Activated naive CD8-positive, alpha-beta T cell treated with anti-CD3 and anti-CD28 coated beads, Interleukin-2, amount 50 U/mL, for 16 hours (primary cell): Measurements from ENCODE around the gene DEXI.
"Not testable (repeated sequence)": the region's sequence is repeated elsewhere in the genome, so short reads cannot be mapped to it uniquely, and the experiment has no call there.

Experiments used
- DNase-seq: peaks from one replicate; pipeline ENCODE4 v3.0.0-alpha.2; 2020; ENCODE audit warnings: low read depth, low spot score

The DEXI gene

GRCh38 chr16:10927497-10928112 lies 14.7 kb downstream of the DEXI start:
- DNase-seq: no peak

DNA sequence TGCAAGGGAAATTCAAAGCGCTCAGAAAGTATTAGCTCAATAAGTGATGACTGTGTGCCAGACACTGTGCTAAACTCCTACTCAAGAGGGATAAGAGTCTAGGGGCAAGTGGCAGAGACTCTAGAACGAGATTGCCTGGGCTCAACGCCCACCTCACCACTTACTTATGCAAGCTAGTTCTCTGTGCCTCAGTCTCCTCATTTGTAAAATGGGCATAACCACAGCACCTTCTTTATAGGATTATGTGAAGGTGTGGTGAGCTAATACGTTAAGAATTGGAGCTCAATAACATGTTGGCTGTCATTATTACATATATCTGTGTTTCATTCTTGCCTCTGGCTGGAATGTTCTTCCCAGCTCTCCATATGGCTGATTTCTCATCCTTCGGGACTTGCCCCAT lies 15.4 kb downstream of the DEXI start:
- DNase-seq: no peak

GRCh38 chr16:10926094-10926493 lies 16.2 kb downstream of the DEXI start:
- DNase-seq: no peak

GRCh38 chr16:10925285-10925684 lies 17.0 kb downstream of the DEXI start:
- not testable (repeated sequence) for DNase-seq

- no peak for DNase-seq
Observed at GRCh38 chr16:10923650-10924214, 18.5 kb downstream of the DEXI start.

- DNase-seq: no peak
Observed at GRCh38 chr16:10923146-10923649, 19.1 kb downstream of the DEXI start.

DNA sequence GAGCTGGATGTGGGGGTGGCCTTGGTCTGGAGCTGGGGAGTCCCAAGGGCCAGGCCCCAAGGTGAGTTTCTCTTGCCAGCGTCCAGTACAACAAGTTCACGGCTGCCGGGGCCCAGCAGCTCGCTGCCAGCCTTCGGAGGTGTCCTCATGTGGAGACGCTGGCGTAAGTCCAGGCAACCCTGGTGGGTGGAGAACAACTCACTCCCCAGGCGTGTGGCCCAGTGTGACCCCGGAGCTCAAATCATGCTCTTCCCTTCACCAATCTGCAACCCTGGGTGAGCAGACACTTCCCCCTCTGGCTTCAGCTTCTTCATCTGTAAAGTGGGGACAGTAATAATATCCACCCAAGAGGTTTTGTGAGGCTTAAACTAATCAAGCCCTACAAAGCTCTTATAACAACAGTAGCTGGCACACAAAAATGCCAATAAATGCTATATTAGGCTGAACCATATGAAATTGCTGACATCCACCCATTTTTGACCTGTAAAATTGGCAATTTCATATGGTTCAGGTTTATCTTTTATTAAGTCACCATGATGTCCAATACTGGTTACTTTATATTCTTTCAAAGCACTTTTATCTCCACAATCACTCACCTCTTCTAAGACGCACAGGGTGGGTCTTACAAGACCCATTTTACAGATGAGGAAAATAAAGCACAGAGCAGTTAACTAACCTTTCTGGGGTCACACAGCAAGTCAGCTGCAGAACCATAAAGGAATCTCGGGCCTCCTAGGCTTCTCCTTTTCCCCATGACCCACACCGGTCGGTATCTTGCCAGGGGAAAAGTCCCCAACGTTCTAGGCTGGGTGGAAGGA lies 19.7 kb downstream of the DEXI start:
- DNase-seq: no peak

DNA sequence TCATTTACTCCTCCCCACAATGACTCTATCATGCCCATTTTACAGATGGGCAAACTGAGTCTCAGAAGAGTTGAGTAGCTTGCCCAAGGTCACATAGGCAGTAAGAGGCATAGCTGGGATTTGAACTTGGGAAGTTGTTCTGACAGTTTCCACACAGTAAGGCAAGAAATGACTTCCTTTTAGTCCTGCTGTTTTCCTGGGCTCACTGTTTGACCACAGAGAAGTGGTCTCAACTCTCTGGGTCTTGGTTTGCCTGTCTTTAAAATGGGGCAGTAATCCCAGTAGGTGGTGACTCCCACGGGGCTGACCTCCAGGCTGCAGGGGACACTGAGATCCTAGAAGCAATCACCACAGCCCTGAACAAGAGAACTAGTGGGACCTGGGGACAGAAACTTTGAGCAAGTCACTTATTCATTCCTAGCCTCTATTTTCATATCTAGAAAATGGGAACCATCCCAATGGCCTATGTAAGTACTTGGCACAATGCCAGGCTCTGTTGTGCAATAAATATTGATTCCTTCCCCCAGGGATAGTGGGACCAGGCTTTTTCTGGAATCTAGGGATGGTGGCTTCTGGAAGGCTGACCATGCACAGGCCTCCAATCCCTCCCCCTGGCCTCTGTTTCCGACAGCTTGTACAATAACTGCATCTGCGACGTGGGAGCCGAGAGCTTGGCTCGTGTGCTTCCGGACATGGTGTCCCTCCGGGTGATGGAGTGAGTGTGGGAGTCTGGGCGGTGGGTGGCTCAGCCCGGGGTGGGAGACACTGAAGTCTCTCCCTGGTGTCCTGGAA lies 20.5 kb downstream of the DEXI start:
- no peak for DNase-seq

- DNase-seq: no peak
Observed at GRCh38 chr16:10920726-10921427, 21.4 kb downstream of the DEXI start.

GRCh38 chr16:10919003-10919351 lies 23.3 kb downstream of the DEXI start:
- no peak for DNase-seq

GRCh38 chr16:10918294-10919002 lies 23.8 kb downstream of the DEXI start:
- DNase-seq: peak; percentile 62

- no peak for DNase-seq
Observed at GRCh38 chr16:10916534-10916933, 25.7 kb downstream of the DEXI start.

DNA sequence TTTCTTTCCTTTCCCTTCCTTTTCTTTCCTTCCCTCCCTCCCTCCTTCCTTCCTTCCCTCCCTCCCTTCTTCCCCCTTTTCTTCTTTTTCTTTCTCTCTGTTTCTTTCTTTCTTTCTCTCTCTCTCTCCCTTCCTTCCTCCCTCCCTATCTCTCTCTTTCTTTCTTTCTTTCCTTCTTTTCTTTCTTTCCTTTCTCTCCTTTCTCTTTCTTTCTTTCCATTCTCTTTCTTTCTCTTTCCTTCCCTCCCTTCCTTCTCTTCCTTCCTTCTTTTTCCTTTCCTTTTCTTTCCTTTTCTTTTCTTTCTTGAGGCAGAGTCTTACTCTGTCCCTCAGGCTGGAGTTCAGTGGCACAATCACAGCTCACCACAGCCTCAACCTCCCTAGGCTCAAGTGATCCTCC lies 31.0 kb downstream of the DEXI start:
- no peak for DNase-seq

- DNase-seq: no peak
Observed at GRCh38 chr16:10907757-10908045, 34.6 kb downstream of the DEXI start.

- DNase-seq: no peak
Observed at GRCh38 chr16:10906914-10907756, 35.1 kb downstream of the DEXI start.

- no peak for DNase-seq
Observed at GRCh38 chr16:10906482-10906881, 35.8 kb downstream of the DEXI start.

DNA sequence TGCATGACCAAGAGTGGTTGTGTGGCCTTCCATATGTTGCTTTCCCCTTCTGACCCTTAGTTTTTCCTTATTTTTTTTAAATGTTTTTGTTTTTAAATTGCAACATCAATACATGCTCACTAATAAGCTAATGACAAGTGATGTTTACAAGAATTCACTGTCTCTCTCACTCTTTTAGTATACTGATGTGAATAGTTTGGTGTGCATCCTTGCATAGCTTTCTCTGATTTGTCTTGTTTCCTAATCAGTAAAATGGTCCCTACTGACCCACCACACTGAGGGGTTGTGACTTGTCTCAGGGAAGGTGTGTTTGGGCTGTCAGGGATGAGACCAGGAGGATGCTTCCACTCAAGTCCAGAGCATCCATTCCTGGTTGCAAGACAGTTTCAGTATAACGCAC lies 39.3 kb downstream of the DEXI start:
- no peak for DNase-seq

DNA sequence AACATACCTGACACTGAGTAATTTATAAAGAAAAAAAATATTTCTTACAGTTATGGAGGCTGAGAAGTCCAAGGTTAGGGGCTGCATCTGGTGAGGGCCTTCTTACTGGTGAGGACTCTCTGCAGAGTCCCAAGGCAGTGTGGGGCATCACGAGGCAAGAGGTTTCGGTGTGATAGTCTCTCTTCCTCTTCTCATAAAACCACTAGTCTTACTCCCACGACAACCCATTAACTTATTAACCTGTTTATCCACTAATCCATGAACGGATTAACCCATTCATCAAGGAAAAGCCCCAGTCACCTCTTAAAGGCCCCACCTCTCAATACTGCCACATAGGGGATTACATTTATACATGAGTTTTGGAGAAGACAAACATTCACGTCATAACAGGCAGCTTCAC lies 45.1 kb downstream of the DEXI start:
- DNase-seq: no peak

DNA sequence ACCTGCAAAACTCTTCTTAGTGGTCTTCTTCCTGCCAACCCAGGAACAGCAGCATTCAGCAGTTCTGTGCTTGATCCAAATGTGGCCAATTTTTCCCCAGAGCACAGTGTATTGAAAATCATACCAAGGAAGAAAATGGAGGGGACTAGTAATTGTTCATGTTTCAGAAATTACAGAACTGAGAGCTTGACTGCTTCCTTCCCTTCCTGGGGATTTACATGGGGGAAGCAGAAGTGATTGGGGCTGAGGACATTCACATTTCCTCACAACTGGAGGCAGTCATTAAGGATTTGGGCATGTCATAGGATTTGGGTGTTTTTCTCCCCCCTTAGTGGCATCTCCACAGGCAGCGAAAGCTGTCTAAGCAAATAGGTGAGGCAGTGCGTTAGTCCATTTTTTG lies 45.5 kb downstream of the DEXI start:
- no peak for DNase-seq

DNA sequence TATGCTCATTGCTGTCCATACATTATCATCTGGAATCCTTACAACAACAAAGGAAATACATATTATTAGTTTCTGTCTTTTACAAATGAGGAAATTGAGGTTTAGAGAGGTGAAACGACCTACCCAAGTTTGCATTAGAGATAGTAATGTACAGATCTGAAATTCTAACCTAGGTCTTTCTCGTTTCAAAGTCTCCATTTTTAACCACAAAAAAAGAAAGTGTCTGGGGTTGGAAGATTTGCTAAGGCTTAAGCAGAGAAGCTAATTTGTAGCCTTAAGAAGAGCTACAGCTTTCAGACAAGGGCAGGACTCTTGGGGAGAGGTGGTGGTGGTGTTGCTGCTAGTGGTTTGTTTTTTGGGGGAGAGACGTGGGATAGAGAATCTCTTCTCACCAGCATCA lies 46.1 kb downstream of the DEXI start:
- DNase-seq: no peak
